HG03025 (cell line): ENCODE data around the gene PDZD8.
"Not testable (repeated sequence)": the region's sequence is repeated elsewhere in the genome, so short reads cannot be mapped to it uniquely, and the experiment has no call there.

Source experiments
- ATAC-seq: cut with Tn5 transposase; IDR thresholded peaks from one replicate; pipeline ENCODE4 v1.9.1; 2021; ENCODE audit warnings: mild to moderate bottlenecking, moderate library complexity; ENCODE audit not compliant: unreplicated experiment, low FRiP score

The PDZD8 gene

DNA sequence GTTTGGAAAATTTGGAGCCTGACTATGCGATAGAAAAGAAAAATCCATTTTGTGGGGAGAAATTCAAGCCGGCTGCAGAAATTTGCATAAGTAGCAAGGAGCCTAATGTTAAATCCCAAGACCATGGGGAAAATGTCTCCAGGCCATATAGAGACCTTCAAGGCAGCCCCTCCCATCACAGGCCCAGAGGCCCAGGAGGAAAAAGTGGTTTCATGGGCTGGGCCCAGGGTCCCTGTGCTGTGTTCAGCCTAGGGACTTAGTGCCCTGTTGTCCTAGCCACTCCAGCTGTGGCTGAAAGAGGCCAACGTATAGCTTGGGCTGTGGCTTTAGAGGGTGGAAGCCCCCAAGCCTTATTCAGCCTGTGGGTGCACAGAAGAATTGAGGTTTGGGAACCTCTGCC, 71.8 kb downstream of the PDZD8 start:
- not testable (repeated sequence) for ATAC-seq

DNA sequence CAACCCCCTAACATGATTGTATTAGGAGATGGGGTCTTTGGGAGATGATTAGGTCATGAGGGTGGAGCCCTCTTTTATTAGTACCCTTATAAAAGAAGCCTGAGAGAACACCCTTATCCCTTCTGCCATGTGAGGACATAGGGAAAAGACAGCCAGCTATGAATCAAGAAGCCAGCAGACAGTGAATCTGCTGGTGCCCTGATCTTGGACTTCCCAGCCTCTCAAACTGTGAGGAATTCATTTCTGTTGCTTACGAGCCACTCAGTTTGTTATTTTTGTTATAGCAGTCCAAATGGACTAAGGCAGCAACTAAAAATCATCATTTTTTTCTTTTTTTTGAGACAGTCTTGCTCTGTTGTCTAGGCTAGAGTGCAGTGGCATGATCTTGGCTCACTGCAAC, 74.6 kb downstream of the PDZD8 start:
- ATAC-seq: no peak

DNA sequence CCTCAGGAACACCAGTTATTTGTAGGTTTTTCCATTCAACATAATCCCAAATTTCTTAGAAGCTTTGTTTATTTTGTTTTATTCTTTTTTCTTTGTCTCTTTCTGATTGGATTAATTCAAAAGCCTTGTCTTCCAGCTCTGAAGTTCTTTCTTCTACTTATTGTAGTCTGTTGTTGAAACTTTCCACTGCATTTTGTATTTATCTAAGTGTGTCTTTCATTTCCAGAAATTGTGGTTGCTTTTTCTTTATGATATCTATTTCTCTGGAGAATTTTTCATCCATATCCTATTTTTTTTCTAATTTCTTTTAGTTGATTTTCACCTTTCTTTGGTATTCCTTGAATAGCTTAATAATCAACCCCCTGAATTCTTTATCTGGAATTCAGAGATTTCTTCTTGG, 75.8 kb downstream of the PDZD8 start:
- no peak for ATAC-seq

DNA sequence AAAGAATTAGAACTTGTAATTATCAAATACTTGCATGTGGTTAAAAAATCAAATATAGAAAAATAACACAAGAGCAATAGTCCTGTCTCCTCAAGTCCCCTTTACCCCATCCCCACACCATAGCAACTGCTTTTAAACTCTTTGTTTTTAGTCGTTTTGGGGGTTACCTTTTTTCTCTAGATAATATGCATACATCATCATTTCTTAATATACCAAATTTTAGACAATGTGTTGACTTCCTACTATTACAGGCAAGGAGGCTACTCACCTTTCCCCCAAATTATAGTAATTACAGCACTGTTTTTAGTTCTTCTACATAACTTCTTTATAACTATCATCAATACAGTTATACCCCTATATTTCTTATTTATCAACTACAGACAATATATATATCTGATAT, 77.0 kb downstream of the PDZD8 start:
- no peak for ATAC-seq

DNA sequence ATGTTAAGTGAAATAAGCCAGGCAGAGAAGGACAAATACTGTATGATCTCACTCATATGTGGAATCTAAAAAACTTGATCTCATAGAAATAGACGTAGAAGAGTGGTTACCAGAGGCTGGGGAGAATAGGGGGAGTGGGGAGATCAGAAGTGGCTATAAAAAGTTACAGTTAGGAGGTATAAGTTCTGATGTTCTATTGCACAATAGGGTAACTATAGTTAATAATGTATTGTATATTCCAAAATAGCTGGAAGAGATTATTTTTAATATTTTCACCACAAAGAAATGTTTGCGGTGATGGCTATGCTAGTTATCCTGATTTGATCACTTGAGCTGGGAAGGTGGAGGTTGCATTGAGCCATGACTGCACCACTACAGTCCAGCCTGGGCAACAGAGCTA, 80.5 kb downstream of the PDZD8 start:
- no peak for ATAC-seq

DNA sequence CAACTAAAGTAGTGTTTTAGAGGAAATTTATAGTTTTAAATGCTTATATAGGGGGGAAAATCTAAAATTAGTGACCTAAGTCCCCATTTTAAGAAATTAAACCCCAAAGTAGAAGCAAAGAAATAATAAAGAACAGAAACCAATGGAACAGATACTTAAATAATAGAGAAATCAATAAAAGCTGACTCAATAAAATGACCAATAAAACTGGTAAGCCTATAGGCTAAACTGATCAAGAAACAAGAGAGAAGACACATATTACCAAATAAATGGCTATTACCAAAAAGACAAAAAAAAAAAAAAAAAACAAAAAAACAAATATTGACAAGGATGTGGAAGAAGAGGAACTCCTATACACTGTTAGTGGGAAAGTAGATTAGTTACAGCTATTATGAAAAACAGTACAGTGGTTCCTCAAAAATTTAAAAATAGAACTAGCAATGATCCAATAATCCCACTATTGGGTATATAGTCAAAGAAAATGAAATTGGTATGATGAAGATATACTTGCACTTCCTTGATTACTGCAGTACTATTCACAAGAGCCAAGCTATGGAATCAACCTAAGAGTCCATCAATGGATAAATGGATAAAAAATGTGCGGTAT, 81.1 kb downstream of the PDZD8 start:
- no peak for ATAC-seq

DNA sequence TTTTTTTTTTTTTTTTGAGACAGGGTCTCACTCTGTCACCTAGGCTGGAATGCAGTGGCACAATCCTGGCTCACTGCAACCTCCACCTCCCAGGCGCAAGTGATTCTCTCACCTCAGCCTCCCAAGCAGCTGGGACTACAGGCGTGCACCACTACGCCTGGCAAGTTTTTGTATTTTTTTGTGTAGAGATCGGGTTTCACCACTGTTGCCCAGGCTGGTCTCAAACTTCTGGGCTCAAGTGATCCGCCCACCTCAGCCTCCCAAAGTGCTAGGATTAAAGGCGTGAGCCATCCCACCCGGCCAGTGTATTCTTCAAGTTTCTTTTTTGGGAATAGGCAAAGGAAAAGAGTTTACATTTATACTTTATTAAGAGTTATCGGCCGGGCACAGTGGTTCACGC, 84.4 kb downstream of the PDZD8 start:
- not testable (repeated sequence) for ATAC-seq

DNA sequence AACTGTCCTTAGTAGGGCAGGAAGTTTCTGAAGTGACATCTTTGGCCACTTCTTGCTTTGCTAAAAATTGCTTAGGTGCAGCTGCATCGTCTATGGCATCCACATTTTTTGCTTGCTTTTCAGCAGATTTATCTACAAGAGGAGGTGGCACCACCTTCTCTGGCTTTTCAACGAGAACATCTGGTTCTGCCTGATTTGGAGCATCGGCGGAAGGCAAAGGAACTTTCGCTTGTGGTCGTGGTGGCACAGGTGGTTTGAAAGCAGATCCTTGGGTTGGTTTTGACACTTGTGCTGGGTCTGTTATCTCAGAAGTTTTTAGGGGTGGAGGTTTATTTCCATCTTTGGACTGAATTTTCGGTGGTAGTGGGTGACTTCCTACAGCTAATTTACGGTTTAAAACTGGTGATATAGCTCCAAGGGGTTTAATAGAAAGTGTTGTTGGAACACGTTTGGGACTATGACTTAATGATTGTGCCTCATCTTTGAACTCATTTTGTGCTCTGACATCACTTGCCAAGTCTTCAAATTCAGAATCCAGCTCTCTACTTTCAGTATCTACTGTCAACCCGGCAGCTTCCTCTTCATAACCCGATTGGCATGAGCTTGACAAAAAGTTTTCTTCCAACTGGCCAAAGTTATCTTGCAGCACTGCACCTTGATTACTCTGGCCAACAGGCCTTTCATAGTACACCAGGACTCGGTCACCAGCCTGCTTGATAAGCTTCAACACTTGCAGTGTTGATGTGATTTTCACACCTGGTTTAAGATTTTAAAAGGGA, 90.3 kb downstream of the PDZD8 start:
- no peak for ATAC-seq

DNA sequence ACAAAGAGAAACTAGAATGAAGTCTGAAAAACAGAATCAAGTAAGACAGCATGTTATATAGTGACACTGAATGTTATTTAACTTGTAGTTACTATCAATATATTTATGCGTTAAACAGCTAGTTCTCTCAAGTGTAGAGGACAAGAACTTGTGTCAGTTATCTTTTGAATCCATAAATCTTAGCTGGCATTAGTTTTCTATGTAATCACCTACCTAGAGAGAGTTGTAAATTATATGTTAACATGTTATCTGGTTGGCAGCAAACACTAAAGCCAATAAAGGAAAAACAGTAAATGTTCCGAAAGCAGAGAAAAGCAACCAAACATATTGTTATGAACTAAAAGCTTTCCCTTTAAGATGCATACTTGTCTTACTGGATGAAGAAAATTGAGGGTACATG, 97.6 kb downstream of the PDZD8 start:
- no peak for ATAC-seq

DNA sequence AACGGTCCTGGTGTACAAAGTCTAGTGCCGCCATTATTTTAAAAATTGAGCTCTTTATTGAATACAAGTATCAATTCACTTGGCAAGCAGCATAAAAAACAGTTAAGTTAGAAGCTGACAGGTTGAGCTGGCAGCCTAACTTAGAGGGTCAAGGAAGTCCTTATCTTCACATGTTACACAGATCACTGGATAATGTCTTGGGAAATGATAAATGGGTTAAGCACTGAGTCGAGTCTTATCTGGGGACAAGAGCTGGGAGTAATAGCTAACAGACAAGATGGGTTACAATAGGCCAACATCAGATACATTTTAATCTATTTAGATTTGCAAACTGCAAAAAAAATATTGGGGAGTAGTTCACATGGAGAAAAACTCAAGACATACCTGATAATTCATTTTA, 100.1 kb downstream of the PDZD8 start:
- no peak for ATAC-seq

DNA sequence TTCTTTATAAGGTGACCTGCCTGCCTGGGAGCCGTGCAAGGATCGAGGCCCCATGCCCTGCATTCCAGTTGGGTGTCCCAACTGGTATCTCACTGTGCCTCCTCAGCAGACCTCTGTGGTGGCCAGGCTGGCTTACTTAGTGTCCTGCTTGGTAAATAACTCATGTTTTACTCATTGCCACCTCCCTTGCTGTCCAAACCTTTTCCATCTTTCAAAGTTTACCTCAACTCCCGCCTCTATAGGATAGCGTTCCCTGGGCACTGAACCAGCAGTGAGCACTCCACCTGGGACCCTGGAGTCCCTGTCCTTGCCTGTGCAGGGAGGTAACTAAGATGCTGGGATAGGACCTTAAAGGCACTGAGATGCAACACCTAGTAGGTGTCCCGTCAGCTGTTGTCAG, 100.7 kb downstream of the PDZD8 start:
- no peak for ATAC-seq

DNA sequence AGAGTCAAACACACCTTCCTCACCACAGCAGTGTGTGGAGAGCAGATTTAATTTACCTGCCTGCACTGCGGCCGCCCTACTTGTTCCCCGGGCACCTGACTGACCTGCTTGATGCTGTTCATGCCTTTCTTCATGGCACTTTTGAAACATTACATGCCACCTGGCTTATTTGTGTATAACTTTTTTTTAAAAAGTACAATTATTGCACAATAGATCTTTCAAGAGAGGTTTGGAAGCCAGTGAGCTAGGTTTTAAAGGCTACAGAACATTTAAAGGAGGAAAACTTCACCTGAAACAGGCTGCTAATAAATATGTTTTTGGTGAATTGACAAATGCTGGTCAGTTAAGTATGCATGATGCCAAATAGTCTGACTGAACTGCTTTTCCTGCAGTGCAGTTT, 101.3 kb downstream of the PDZD8 start:
- no peak for ATAC-seq

DNA sequence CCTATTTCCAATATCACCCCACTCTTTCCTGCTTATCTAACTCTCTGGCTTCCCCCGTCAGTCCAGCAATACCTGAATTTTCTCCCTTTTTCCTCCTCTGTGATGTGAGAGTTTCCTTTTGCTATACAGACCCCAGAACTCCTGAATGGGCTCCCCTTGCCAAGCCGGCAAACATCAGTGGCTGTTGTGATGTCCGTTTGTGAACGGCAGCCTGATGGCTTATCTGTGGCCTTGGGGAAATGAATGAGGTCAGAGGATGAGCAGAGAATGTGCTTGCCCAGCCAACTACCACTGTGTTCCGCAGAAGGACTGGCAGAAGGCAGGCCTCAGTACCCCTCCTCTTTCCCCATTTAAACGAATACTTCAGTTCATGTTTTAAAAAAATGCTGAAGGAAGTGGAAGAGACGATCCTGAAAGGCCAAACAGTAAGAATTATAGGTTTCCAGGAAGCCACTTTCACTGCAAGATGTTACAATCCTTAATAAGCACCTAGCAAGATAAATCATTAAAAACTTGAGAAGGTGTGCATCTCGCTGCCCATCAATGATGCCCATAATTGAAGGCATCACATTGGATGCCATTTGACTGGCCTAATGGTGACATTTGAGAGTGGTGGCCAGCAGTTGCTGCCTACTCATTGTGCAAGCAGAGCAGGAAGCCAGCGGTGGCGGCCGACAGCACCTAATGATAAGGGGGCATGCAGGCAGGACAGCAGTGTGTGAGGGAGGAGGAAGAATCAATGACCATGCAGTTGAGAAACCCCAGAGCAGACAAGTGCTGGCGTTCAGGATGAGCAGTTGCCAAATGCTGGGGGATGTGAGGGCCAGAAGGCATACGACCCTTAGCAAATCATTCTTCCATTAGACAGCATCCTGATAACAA, 102.8 kb downstream of the PDZD8 start:
- no peak for ATAC-seq

DNA sequence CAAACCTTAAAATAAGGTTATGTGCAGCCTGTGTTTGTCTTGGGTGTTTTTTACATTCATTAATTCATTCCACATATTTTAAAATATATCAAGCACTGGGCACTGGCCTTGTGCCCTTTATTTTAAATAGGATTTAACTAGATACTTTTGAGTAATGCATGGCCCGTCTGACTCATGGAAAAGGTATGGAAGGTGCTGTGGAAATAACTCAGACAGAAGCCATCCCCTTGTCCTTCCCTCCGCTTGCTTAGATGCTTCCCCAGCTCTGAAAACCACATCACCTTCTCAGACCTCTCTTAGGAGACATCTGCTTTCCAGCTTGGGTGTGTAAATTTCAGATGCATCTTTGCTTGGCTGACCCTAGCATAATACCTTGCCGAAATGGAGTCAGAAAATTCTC, 103.8 kb downstream of the PDZD8 start:
- ATAC-seq: no peak

DNA sequence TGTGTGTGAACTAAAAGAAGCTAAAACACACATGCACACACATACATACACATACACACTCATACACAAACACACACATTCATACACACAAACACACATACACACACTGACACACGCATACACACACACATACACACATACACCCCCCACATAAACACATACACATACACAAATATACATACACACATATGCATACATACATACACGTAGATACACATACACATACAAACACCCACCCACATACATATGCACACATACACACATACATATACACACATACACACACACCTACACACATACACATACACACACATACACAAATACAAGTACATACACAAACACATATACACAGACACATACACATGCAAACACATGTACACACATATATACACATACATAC, 106.3 kb downstream of the PDZD8 start:
- no peak for ATAC-seq

DNA sequence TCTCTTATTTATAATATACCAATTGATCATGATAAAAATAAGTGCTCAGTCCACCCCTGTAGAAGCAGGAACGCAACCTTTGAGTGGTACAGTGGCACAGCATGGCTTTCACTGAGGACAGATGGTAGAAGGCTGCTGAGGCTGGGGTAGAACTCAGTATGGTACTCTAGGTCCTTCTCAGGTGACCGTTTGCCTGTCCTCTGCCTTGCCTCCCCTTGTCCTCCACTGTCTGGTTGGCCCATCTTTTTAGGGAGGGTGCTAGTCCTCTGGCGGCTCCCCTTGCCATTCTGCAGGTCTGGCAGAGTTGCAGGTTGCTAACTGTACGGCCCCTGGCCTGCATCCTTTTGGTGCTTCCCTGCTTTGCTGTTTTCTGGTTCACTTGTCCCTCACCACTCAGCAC, 107.0 kb downstream of the PDZD8 start:
- no peak for ATAC-seq

DNA sequence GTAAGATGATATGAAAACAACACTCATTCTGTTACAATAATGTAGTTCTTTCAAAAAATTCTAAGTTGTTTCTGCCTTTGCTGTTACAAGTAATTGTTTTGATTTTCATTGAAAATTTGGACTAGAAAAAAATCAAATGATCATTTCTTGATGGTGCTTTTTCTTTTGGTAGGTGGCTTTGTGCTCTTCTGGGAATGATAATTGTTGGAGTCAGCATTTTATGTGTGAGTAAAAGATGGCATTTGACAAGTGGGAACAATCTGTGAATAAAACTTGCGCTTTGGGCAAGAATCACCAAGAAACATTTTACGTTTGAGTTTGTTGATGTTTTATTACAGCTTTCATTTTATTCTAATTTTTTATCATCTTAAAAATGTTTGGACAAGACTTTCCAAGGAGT, 108.4 kb downstream of the PDZD8 start:
- ATAC-seq: no peak

DNA sequence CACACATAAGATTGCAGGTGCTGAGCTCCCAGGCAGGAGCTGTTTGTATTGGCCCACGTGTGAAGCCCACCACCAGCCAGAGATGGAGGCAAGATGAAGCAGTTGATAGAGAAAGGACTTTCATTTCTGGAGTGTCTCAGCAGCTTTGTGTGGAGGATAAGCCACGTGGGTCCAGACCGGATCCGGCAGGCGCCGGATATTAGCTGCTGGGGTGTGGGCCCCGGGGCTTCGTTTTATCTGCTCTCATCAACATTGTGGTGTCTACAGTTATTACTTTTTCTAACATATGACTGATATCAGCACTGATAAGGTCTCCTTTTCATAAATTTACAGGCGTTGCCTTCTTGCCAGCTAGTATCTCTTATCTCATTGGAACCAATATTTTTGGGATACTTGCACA, 108.8 kb downstream of the PDZD8 start:
- ATAC-seq: no peak

DNA sequence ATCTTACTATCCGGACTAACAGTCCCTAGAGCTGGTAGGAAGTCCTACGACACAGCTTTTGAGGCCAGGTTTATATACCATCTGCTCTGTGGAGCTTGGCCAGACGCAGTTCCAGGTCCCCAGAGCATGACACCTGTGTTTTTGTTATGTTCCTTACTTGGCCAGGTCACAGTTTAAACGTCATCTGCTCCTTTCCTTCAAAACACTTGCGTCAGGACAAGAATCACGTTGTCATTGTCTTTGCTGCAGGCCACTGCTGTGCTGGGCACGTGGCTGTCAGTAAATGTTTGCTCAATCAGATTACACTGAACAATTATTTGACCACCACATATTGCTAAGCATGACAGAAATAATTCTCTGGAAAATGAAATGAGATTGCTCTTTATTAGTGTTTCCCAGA, 110.5 kb downstream of the PDZD8 start:
- no peak for ATAC-seq

DNA sequence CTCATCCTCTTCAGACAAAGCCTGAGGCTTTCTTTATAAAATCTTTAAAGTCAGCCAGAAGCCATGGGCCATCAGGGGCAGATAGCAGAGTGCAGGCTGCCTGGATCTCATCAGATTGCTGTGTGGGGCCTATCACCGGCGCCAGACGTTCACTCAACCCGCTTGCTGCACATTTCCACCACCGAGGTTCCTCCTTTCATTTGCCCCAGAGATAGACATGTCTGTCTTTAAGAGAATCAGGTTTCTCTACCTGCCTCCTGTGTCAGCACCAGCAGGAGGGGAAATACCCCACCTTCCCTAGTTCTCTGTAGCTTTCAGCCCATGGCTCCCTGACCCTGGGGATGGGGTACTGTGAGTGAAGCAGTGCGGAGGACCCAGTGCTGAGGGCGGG, 112.3 kb downstream of the PDZD8 start:
- ATAC-seq: no peak

DNA sequence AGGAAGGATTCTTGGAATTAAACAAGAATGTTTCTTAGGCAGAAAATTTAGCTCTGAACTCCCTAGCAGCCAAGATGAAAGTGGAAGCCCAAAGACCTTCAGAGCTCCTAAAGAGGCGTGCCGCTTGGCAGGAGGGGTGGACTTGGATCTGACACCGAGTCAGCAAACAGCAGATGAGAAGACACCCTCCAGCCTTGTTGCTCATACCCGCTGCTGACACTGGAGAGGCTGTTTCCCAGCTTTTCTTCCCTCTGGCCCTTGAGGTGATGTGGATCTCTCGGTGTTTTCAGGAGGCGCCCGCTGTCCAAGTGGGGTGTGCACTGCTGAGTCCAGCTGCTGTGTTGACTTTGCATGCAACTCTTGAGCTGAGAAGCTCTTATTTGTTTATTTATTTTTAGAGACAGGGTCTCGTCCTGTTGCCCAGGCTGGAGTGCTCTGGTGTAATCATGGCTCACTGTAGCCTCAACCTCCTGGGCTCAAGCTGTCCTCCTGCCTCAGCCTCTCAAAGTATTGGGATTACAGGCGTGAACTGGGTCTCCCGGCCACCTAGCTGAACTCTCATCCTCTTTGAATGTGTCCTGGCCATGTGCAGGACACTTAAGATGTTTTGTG, 112.8 kb downstream of the PDZD8 start:
- no peak for ATAC-seq
